Prostate gland (tissue), 2 donors: ENCODE results near the gene GATA6. TPM values are rescaled to one million over a fixed set of nuclear protein-coding genes. Genes with fewer than 3 reads are reported as not detected.
"Not testable (repeated sequence)": the region's sequence is repeated elsewhere in the genome, so short reads cannot be mapped to it uniquely, and the experiment has no call there.

Source experiments
- DNase-seq: peaks from one replicate; pipeline ENCODE4 v3.0.0-alpha.2; 2019; ENCODE audit warnings: low spot score
- H3K27ac ChIP-seq, 2 donors: fragments of 200-600 bp; sonication (generic); 2 replicates each; pipeline ENCODE4 v1.5.1; 2017 to 2019
- H3K27me3 ChIP-seq: fragments of 200-600 bp; sonication (generic); replicated peaks from 2 replicates; pipeline ENCODE4 v1.5.1; 2019; ENCODE audit not compliant: insufficient read depth
- H3K36me3 ChIP-seq, 2 donors: fragments of 200-600 bp; sonication (generic); 1 replicate in 1 of 2; 2 replicates in 1 of 2; pipeline versions ENCODE4 v1.5.1 to v1.8.1; 2017 to 2019
- H3K4me1 ChIP-seq: fragments of 200-600 bp; sonication (generic); replicated peaks from 2 replicates; pipeline ENCODE4 v1.5.1; 2019
- H3K4me3 ChIP-seq, 2 donors: fragments of 200-600 bp; sonication (generic); 2 replicates each; pipeline ENCODE4 v1.5.1; 2017 to 2019
- H3K9me3 ChIP-seq: fragments of 200-600 bp; sonication (generic); 2 replicates; pipeline ENCODE4 v1.5.1; 2017
- CTCF ChIP-seq, 4 experiments: fragments of 200-600 bp in 2 of 4; fragments of 450-650 bp in 2 of 4; sonication (generic) in 2 of 4; IDR thresholded peaks; 1 replicate in 3 of 4; 2 replicates in 1 of 4; pipeline ENCODE4 v1.5.1; 2016 to 2019; ENCODE audit warnings: antibody characterized with exemption in 4 of 4, mild to moderate bottlenecking in 2 of 4, moderate library complexity in 2 of 4
- POLR2A ChIP-seq: fragments of 450-650 bp; IDR thresholded peaks from one replicate; pipeline ENCODE4 v1.6.1; 2016; ENCODE audit warnings: antibody characterized with exemption, mild to moderate bottlenecking
- POLR2AphosphoS5 ChIP-seq: sonication (generic); formaldehyde crosslinking; IDR thresholded peaks from one replicate; pipeline ENCODE4 v1.6.1; 2017; ENCODE audit warnings: antibody characterized with exemption
- WGBS: methylation state at CpG from one replicate; pipeline ENCODE4 v1.1.5; 2018; 5-methylcytosine and 5-hydroxymethylcytosine counted together
- intact Hi-C: fragments of 100-400 bp; cut with DNase I; formaldehyde crosslinking; loops from one replicate; pipeline ENCODE4 v1.14.2; 2022
- total RNA-seq, 2 donors: library from RNA; depleted of rRNA; stranded (reverse); fragments of >200 nt; gene quantifications; one replicate each; pipeline ENCODE4 v1.1.0, GENCODE V29; 2016

GATA6 gene
- total RNA-seq, 2 donors from 2014 or later: 9.8 to 49.0 TPM

GRCh38 chr18:22213333-22213973 is 44.1 kb downstream of the GATA6 start:
- Histone ChIP-seq H3K9me3 (no peaks in the 10 kb centered on the region), H3K4me3 (no peak overlapping the region), H3K27me3 (no peaks in the 10 kb centered on the region), H3K27ac (no peak overlapping the region), H3K36me3 (no peaks in the 10 kb centered on the region), H3K4me1 (no peaks in the 10 kb centered on the region)
- DNase-seq: peak; percentile 13
- TF ChIP-seq POLR2AphosphoS5 (peak; percentile 6), CTCF (IDR thresholded peaks at IDR 0.05) (no peak), POLR2A (no peak)
- intact Hi-C loops: no loop called here
- WGBS: 49% methylated on average over 6 of the region's 6 CpGs

- Histone ChIP-seq H3K4me1 (no peaks in the 10 kb centered on the region), H3K27me3 (no peaks in the 10 kb centered on the region), H3K4me3 (no peak overlapping the region), H3K27ac (no peak overlapping the region), H3K36me3 (no peaks in the 10 kb centered on the region), H3K9me3 (no peaks in the 10 kb centered on the region)
- intact Hi-C loops: no loop called here
- 76% methylated on average over 13 of the region's 13 CpGs for WGBS
- no peak for DNase-seq
- TF ChIP-seq POLR2AphosphoS5 (no peak), CTCF (IDR thresholded peaks at IDR 0.05) (no peak), POLR2A (no peak)
Measured at GRCh38 chr18:22214731-22215528, 45.5 kb downstream of the GATA6 start.

DNA sequence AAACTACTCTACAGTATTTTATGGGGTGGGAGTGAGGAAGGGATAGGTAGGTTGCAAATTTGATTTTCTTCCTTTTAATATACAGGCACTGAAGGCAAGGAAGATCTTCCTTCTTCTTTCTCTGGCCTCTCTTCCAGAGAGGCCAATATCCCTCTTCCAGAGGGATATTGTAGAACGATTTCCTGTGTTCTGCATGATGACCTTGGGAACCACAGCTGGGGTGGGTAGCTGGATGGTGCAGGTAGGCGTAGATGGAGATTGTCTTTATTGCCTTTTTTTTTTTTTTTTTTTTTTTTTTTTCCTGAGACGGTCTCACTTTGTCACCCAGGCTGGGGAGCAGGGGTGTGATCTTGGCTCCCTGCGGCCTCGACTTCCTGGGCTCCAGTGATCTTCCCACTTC is 49.4 kb downstream of the GATA6 start:
- intact Hi-C loops: no loop called here
- Histone ChIP-seq H3K9me3 (no peaks in the 10 kb centered on the region), H3K4me3 (no peak overlapping the region), H3K36me3 (no peaks in the 10 kb centered on the region), H3K27me3 (no peaks in the 10 kb centered on the region), H3K4me1 (no peaks in the 10 kb centered on the region), H3K27ac (no peak overlapping the region)
- no peak for DNase-seq
- 94% methylated on average over 5 of the region's 5 CpGs for WGBS
- TF ChIP-seq POLR2A: no peak
- TF ChIP-seq POLR2AphosphoS5: no peak
- TF ChIP-seq CTCF (IDR thresholded peaks at IDR 0.05): no peak

DNA sequence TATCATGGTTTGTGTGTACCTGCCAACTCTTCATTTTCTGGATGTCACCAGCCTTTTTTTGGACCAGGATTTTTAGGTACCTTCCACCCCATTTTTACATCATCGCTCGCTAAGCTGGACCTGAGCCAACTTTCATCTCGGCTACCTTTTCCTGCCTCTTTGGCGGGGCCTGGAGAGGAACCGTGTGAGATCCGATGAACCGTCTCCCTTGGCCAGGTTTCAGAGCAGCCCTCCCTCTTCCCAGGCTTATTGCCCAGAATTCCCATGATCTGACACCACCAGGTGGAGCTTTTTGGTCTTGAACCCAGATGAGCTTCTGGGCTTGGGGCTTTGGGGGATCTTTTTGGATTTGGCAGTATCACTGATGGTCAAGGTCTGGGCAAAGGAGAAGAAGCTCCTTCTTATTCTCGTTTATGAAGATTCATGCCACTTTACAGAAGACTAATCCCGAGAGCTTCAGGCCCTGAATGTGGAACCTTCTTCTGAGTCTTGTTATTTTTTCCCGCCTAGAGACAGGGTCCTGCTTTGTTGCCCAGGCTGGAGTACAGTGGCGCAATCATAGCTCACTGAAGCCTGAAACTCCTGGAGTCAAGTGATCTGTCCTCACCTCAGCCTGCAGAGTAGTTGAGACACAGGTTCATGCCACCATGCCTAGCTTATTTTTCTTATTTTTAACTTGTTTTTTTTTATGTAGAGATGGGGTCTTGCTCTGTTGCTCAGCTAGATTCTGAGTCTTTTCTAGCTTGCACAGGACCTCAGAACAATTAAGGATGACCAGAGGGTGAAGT is 50.4 kb downstream of the GATA6 start:
- intact Hi-C loops: no loop called here
- no peak overlapping the region for H3K4me3 ChIP-seq
- DNase-seq: no peak
- no peaks in the 10 kb centered on the region for H3K4me1 ChIP-seq
- no peak for TF ChIP-seq CTCF (IDR thresholded peaks at IDR 0.05)
- H3K9me3 ChIP-seq: no peaks in the 10 kb centered on the region
- WGBS: 61% methylated on average over 11 of the region's 11 CpGs
- no peaks in the 10 kb centered on the region for H3K27me3 ChIP-seq
- no peaks in the 10 kb centered on the region for H3K36me3 ChIP-seq
- H3K27ac ChIP-seq: no peak overlapping the region

DNA sequence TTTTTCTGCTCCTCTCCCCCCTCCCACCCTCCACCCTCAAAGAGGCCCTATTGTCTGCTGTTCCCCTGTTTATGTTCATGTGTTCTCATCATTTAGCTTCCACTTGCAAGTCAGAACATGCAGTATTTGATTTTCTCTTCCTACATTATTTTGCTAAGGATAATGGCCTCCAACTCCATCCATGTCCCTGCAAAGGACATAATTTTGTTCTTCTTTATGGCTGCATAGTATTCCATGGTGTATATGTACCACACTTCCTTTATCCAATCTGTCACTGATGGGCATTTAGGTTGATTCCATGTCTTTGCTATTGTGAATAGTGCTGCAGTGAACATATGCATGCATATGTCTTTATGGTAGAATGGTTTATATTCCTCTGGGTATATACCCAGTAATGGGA is 51.2 kb downstream of the GATA6 start:
- H3K27ac ChIP-seq, H3K4me3 ChIP-seq, H3K36me3 ChIP-seq, H3K9me3 ChIP-seq, H3K4me1 ChIP-seq, H3K27me3 ChIP-seq, intact Hi-C loops, DNase-seq: not testable (repeated sequence)
